Activated T-cell treated with anti-CD3 and anti-CD28 coated beads, Interleukin-2, amount 50 U/mL, for 72 hours (primary cell): Measurements from ENCODE around the gene MGAT4A. TPM values are rescaled to one million over a fixed set of nuclear protein-coding genes. Genes with fewer than 3 reads are reported as not detected.
"Not testable (repeated sequence)": the region's sequence is repeated elsewhere in the genome, so short reads cannot be mapped to it uniquely, and the experiment has no call there.

Experiments
- ATAC-seq, 2 donors: fragments of 150-1000 bp; cut with Tn5 transposase; replicated peaks in 1 of 2; 2 replicates each; pipeline ENCODE4 v1.10.0; 2021; ENCODE audit warnings: moderate library complexity in 2 of 2, mild to moderate bottlenecking in 1 of 2
- DNase-seq, 2 donors: peaks; one replicate each; pipeline ENCODE4 v3.0.0; 2021 to 2022; ENCODE audit warnings: mixed read lengths in 1 of 2
- H3K27ac Mint-ChIP-seq: one replicate; pipeline ENCODE4 v1.8.0; 2022; ENCODE audit warnings: mild to moderate bottlenecking, moderate library complexity, mixed read lengths
- H3K27me3 Mint-ChIP-seq: one replicate; pipeline ENCODE4 v1.8.0; 2022; ENCODE audit warnings: low read depth, mixed read lengths
- H3K36me3 Mint-ChIP-seq, 2 donors: one replicate each; pipeline ENCODE4 v1.8.0; 2022; ENCODE audit warnings: mixed read lengths in 2 of 2, mild to moderate bottlenecking in 1 of 2; ENCODE audit not compliant: insufficient read depth in 2 of 2
- H3K4me1 Mint-ChIP-seq: one replicate; pipeline ENCODE4 v1.8.0; 2022; ENCODE audit warnings: low read depth, mixed read lengths
- H3K4me3 Mint-ChIP-seq, 2 donors: one replicate each; pipeline ENCODE4 v1.8.0; 2022; ENCODE audit warnings: mild to moderate bottlenecking in 2 of 2, mixed read lengths in 2 of 2, moderate library complexity in 2 of 2
- H3K9me3 Mint-ChIP-seq, 2 donors: one replicate each; pipeline ENCODE4 v1.8.0; 2022; ENCODE audit warnings: mixed read lengths in 2 of 2
- total RNA-seq, 2 donors: library from RNA; stranded (reverse); gene quantifications; one replicate each; pipeline ENCODE4 v1.2.3, GENCODE V29; 2022

MGAT4A gene
- total RNA-seq, 2 donors from 2014 or later = 108 to 109 TPM

- ATAC-seq = no peak
- Mint-ChIP-seq H3K36me3 (peaks cover 17% of the 10 kb centered on the region in 2 donors), H3K4me1 (peaks cover 78% of the 10 kb centered on the region), H3K27me3 (no peaks in the 10 kb centered on the region), H3K4me3 (peak overlapping the region; percentile 89 to 96), H3K27ac (peak overlapping the region; percentile 93), H3K9me3 (peaks cover 0 to 6% of the 10 kb centered on the region in 2 donors)
- DNase-seq = no peak
Observed at GRCh38 chr2:98734162-98734561, 3.2 kb upstream of the MGAT4A start.

- H3K27me3 Mint-ChIP-seq = no peaks in the 10 kb centered on the region
- peak overlapping the region; percentile 89 to 97 for H3K4me3 Mint-ChIP-seq
- peaks cover 83% of the 10 kb centered on the region for H3K4me1 Mint-ChIP-seq
- peak overlapping the region; percentile 84 for H3K27ac Mint-ChIP-seq
- ATAC-seq (no peak), DNase-seq (no peak)
- peaks cover 12% of the 10 kb centered on the region in 2 donors for H3K36me3 Mint-ChIP-seq
- peaks cover 0 to 3% of the 10 kb centered on the region in 2 donors for H3K9me3 Mint-ChIP-seq
Observed at GRCh38 chr2:98732430-98733051, 1.6 kb upstream of the MGAT4A start.

GRCh38 chr2:98731894-98732349 lies 990 bp upstream of the MGAT4A start:
- H3K27me3 Mint-ChIP-seq = no peaks in the 10 kb centered on the region
- H3K36me3 Mint-ChIP-seq = peaks cover 12% of the 10 kb centered on the region in 2 donors
- peaks cover 0 to 3% of the 10 kb centered on the region in 2 donors for H3K9me3 Mint-ChIP-seq
- peaks cover 83% of the 10 kb centered on the region for H3K4me1 Mint-ChIP-seq
- ATAC-seq = no peak
- peak overlapping the region; percentile 84 for H3K27ac Mint-ChIP-seq
- no peak for DNase-seq
- peak overlapping the region; percentile 89 to 97 for H3K4me3 Mint-ChIP-seq

GRCh38 chr2:98730707-98731040 lies 258 bp downstream of the MGAT4A start:
- Mint-ChIP-seq H3K27me3 (no peaks in the 10 kb centered on the region), H3K4me1 (peaks cover 83% of the 10 kb centered on the region), H3K9me3 (peaks cover 0 to 3% of the 10 kb centered on the region in 2 donors), H3K4me3 (peak overlapping the region; percentile 88 to 90), H3K27ac (no peak overlapping the region), H3K36me3 (peaks cover 12% of the 10 kb centered on the region in 2 donors)
- DNase-seq (peak; percentile 74 to 80), ATAC-seq (peak; percentile 69 to 73)

GRCh38 chr2:98730053-98730706 lies 752 bp downstream of the MGAT4A start:
- H3K4me1 Mint-ChIP-seq = peaks cover 84% of the 10 kb centered on the region
- H3K9me3 Mint-ChIP-seq = peaks cover 0 to 3% of the 10 kb centered on the region in 2 donors
- peak overlapping the region; percentile 87 for H3K27ac Mint-ChIP-seq
- peaks cover 12% of the 10 kb centered on the region in 2 donors for H3K36me3 Mint-ChIP-seq
- no peaks in the 10 kb centered on the region for H3K27me3 Mint-ChIP-seq
- peak; percentile 28 to 33 for ATAC-seq
- DNase-seq = peak; percentile 65 to 67
- peak overlapping the region; percentile 88 to 90 for H3K4me3 Mint-ChIP-seq

GRCh38 chr2:98729652-98730051 lies 1.3 kb downstream of the MGAT4A start:
- DNase-seq = no peak
- Mint-ChIP-seq H3K4me3 (peak overlapping the region; percentile 88 to 90), H3K4me1 (peaks cover 85% of the 10 kb centered on the region), H3K27ac (peak overlapping the region; percentile 87), H3K27me3 (no peaks in the 10 kb centered on the region), H3K9me3 (peaks cover 0 to 3% of the 10 kb centered on the region in 2 donors), H3K36me3 (peaks cover 12% of the 10 kb centered on the region in 2 donors)
- no peak for ATAC-seq

- Mint-ChIP-seq H3K4me3 (peak overlapping the region; percentile 88 to 90), H3K4me1 (peaks cover 84% of the 10 kb centered on the region), H3K27ac (peak overlapping the region; percentile 87), H3K36me3 (peaks cover 12 to 21% of the 10 kb centered on the region in 2 donors)
- ATAC-seq, H3K9me3 Mint-ChIP-seq, H3K27me3 Mint-ChIP-seq, DNase-seq: not testable (repeated sequence)
Observed at GRCh38 chr2:98728088-98728718, 2.7 kb downstream of the MGAT4A start.

- Mint-ChIP-seq H3K27me3 (no peaks in the 10 kb centered on the region), H3K36me3 (peaks cover 14 to 26% of the 10 kb centered on the region in 2 donors), H3K9me3 (peaks cover 0 to 2% of the 10 kb centered on the region in 2 donors), H3K4me1 (peaks cover 84% of the 10 kb centered on the region), H3K4me3 (peak overlapping the region; percentile 88 to 90), H3K27ac (peak overlapping the region; percentile 87)
- DNase-seq (no peak), ATAC-seq (no peak)
Observed at GRCh38 chr2:98727369-98728087, 3.4 kb downstream of the MGAT4A start.

GRCh38 chr2:98726735-98727368 lies 4.1 kb downstream of the MGAT4A start:
- Mint-ChIP-seq H3K9me3 (no peaks in the 10 kb centered on the region), H3K4me1 (peaks cover 80% of the 10 kb centered on the region), H3K36me3 (peaks cover 11 to 29% of the 10 kb centered on the region in 2 donors), H3K27me3 (no peaks in the 10 kb centered on the region), H3K4me3 (peak overlapping the region; percentile 88 to 90), H3K27ac (peak overlapping the region; percentile 87)
- DNase-seq = no peak
- no peak for ATAC-seq

- H3K36me3 Mint-ChIP-seq = peaks cover 8 to 32% of the 10 kb centered on the region in 2 donors
- H3K4me3 Mint-ChIP-seq = peak overlapping the region; percentile 88 to 90
- ATAC-seq = no peak
- no peak for DNase-seq
- H3K27ac Mint-ChIP-seq = peak overlapping the region; percentile 87
- no peaks in the 10 kb centered on the region for H3K9me3 Mint-ChIP-seq
- no peaks in the 10 kb centered on the region for H3K27me3 Mint-ChIP-seq
- H3K4me1 Mint-ChIP-seq = peaks cover 82% of the 10 kb centered on the region
Observed at GRCh38 chr2:98726205-98726604, 4.7 kb downstream of the MGAT4A start.

- H3K36me3 Mint-ChIP-seq = peaks cover 13 to 42% of the 10 kb centered on the region in 2 donors
- H3K9me3 Mint-ChIP-seq = peaks cover 0 to 4% of the 10 kb centered on the region in 2 donors
- H3K27ac Mint-ChIP-seq = peak overlapping the region; percentile 0
- H3K4me1 Mint-ChIP-seq = peaks cover 74% of the 10 kb centered on the region
- H3K4me3 Mint-ChIP-seq = no peak overlapping the region
- H3K27me3 Mint-ChIP-seq = no peaks in the 10 kb centered on the region
- ATAC-seq = no peak
- no peak for DNase-seq
Observed at GRCh38 chr2:98720286-98720685, 10.6 kb downstream of the MGAT4A start.

- H3K27me3 Mint-ChIP-seq = no peaks in the 10 kb centered on the region
- H3K27ac Mint-ChIP-seq = peak overlapping the region; percentile 92
- ATAC-seq = no peak
- H3K36me3 Mint-ChIP-seq = peaks cover 9 to 29% of the 10 kb centered on the region in 2 donors
- H3K4me1 Mint-ChIP-seq = peaks cover 75% of the 10 kb centered on the region
- H3K9me3 Mint-ChIP-seq = peaks cover 0 to 4% of the 10 kb centered on the region in 2 donors
- peak overlapping the region in 1 of 2 donors; percentile 55 for H3K4me3 Mint-ChIP-seq
- no peak for DNase-seq
Observed at GRCh38 chr2:98717621-98718020, 13.3 kb downstream of the MGAT4A start.
